AG09309 (cell line): Measurements from ENCODE around the gene NKTR.

Source experiments
- DNase-seq: peaks from one replicate; pipeline ENCODE4 v3.0.0-alpha.2; 2010; ENCODE audit warnings: low read depth
- H3K4me3 ChIP-seq: 2 replicates; pipeline ENCODE4 v1.5.1; 2011; ENCODE audit warnings: mild to moderate bottlenecking, low read depth, low read length, moderate library complexity; ENCODE audit not compliant: control insufficient read depth
- TF ChIP-seq, protein P1 (sequence below): IDR thresholded peaks from 2 replicates; pipeline ENCODE4 v1.5.1; 2011; ENCODE audit warnings: mild to moderate bottlenecking, low read depth, low read length, inconsistent platforms; ENCODE audit not compliant: insufficient read depth, control insufficient read depth; ENCODE audit errors: missing control alignments

NKTR gene

DNA sequence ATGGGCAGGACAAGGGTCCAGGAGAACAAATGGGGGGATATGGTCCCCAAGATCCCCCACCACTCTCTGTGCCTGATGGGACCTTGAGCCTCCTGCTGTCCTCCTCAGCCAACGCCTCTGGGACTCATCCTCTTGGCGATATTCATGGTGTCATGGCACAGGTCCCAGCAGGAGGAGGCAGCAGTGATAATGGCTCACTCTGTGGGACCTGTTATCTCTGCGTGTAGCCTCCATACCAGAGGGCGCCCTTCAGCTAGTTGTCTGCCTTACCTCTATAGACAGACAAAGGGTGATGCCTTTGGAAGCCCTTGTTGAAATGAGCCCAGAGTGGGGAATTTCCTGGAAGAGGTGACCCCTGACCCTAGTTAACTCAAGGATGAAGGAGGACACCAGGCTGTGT lies 60.4 kb downstream of the NKTR start:
- TF ChIP-seq, protein P1, sequence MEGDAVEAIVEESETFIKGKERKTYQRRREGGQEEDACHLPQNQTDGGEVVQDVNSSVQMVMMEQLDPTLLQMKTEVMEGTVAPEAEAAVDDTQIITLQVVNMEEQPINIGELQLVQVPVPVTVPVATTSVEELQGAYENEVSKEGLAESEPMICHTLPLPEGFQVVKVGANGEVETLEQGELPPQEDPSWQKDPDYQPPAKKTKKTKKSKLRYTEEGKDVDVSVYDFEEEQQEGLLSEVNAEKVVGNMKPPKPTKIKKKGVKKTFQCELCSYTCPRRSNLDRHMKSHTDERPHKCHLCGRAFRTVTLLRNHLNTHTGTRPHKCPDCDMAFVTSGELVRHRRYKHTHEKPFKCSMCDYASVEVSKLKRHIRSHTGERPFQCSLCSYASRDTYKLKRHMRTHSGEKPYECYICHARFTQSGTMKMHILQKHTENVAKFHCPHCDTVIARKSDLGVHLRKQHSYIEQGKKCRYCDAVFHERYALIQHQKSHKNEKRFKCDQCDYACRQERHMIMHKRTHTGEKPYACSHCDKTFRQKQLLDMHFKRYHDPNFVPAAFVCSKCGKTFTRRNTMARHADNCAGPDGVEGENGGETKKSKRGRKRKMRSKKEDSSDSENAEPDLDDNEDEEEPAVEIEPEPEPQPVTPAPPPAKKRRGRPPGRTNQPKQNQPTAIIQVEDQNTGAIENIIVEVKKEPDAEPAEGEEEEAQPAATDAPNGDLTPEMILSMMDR, result no peak
- DNase-seq, result no peak

DNA sequence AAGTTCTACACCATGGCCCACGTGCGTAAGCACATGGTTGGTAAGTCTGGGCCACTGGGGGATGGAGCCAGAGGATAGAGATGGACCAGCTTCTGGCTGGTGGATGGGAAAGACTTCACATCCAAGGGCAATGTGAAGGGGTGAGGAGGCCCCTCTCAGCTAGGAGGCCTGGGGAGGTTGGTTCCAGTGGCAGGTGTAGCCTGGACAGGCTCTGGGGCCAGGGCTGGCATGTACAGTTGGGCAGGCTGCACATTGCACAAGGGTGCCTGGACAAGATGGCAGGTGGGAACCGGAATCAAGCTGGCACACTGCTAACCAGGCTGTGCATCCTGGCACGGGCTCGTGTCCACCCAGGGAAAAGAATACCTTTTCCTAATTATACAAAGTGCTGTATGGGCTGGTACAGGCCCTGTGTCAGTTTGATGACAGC lies 61.1 kb downstream of the NKTR start:
- TF ChIP-seq, protein P1, result no peak
- no peak for DNase-seq
- no peak overlapping the region for H3K4me3 ChIP-seq

More for the DNA sequence above, 60.4 kb downstream of the NKTR start:
- H3K4me3 ChIP-seq, result no peak overlapping the region

DNA sequence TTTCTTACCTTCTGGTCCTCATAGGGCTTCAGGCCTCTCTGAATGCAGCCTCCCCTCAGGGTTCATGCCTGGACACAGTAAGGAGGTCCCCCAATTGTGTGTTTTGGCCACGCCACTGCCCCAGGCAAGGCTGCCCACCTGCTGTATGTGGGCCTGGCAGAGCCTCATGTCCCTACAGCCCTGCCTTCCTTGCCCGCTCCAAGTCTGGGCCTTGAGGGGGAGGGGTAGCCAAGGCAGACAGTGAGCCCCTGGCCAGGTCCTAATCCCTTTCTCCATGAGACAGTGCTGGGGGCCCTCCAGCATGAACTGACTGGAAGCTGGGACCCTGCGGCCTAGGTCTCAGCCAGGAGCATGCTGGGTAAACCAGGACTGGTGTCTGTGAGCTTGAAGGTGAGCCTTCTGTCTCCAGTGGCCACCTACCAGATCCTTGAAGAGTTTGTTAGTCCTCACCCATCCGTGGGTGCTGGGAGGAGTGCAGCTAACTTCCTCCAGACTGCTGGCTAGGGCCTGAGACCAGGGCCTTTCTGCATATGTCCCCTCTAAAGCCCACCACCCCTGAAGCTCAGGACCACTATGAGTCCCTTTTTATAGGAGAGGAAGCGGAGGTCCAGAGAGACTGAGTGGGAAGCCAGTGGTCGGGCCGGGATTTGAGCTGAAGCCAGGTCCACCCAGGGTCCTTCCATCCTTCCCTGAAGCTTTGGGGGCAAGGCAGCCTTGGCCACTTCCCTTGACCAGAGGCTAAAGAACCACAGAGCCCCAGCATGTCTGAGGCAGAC lies 61.7 kb downstream of the NKTR start:
- TF ChIP-seq, protein P1, result no peak
- no peak overlapping the region for H3K4me3 ChIP-seq
- no peak for DNase-seq

DNA sequence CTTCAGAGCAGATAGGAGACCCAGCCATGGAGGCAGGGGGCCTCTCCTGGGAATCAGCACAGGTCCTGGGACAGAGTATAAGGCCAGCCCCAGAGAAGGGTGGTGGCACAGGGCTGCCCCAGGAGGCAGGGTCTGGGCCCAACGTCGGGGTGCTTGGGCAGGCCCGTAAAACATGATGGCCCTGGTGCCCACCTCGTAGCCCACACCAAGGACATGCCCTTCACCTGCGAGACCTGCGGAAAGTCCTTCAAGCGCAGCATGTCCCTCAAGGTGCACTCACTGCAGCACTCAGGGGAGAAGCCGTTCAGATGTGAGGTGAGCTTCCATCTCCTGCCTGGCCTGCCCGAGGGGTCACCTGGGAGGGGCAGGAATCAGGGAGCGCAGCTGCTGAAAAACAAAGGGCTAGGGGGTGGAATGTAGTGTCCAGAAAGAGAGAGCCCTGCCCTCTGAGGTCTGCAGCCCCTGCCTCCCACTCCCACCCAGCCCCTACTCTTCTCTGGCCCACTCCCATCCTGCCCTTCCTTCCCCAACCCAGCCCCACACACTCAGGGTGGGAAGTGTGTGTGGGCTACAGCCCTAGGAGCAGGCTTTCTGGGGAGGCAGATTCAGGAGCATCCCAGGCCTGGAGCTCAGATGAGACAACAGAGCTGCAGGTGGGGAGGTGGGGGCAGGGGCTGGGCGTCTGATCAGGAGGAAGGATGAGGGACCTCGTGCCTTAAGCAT lies 62.5 kb downstream of the NKTR start:
- H3K4me3 ChIP-seq, result no peak overlapping the region
- DNase-seq, result no peak
- TF ChIP-seq, protein P1, result no peak

DNA sequence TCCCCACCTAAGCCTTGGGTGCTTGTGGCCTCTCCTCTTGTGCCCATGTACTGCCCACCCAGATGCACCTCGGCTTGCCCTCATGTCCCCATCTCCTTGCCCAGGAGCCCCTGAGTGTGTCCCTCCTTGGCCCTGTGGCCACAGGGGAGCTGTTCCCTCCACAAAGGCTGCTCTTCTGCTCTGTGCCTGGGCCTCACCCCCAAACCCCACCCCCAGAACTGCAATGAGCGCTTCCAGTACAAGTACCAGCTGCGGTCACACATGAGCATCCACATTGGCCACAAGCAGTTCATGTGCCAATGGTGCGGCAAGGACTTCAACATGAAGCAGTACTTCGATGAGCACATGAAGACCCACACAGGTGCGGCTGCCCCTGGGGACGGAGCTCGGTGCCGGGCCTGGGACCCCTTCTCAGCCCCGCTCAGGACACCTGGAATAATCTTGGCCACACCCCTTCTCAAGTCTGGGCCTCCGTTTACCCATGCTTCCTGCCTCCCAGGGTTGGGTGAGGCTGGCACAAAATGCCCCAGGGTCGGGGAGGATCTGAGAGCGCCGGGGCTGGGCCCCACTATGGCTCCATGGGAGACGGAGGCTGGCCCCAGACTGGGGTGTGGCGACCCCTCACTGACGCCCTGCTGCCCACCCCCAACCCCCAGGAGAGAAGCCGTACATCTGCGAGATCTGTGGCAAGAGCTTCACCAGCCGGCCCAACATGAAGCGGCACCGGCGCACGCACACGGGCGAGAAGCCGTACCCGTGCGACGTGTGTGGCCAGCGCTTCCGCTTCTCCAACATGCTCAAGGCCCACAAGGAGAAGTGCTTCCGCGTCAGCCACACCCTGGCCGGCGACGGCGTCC lies 63.3 kb downstream of the NKTR start:
- H3K4me3 ChIP-seq, result no peak overlapping the region
- TF ChIP-seq, protein P1, result no peak
- no peak for DNase-seq

DNA sequence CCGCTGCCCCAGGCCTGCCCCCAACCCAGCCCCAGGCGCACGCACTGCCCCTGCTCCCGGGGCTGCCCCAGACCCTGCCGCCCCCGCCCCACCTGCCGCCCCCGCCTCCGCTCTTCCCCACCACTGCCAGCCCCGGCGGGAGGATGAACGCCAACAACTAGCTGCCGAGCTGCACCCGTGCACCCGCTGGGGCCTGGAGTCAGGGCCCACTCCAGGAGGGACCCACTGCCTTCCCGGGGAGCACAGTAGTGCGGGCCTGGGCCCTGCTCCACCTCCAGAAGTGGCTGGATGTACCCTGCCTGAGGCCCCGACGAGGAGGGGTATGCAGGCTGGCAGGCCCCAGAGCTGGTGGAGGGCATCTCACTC lies 63.9 kb downstream of the NKTR start:
- DNase-seq, result no peak
- TF ChIP-seq, protein P1, result no peak
- no peak overlapping the region for H3K4me3 ChIP-seq
